LNCaP clone FGC (cell line): ENCODE measurements around the gene MYOG.

Source experiments
- DNase-seq: peaks from one replicate; pipeline ENCODE4 v3.0.0-alpha.2; 2011; ENCODE audit warnings: low read depth
- H3K4me3 ChIP-seq: 2 replicates; pipeline ENCODE4 v1.5.1; 2011; ENCODE audit warnings: mild to moderate bottlenecking, low read depth, low read length, control low read depth
- TF ChIP-seq, protein P1 (sequence below): IDR thresholded peaks from 2 replicates; pipeline ENCODE4 v1.5.1; 2012; ENCODE audit warnings: mild to moderate bottlenecking; ENCODE audit not compliant: control insufficient read depth, insufficient read depth; ENCODE audit errors: extremely low read depth

Gene MYOG

DNA sequence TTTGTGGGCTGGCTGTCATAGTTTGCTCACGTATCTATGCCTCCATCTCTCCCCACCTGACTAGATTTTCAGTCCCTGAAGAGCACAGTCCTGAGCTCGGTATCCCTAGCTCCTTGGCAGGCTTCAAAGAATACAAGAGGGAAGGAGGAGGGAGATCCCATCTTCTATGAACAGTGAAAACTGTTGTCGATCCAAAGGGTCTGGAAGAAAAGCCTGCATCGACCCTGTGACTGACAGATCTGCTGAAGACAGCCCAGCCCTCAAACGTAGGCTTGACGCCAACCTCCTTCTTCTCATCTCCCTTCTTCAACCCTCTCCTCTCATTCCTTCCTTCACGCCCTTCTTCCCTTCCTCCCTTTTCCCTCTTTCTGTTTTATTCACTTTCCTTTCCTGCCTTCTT, 28.4 kb upstream of the MYOG start:
- no peak for DNase-seq
- TF ChIP-seq, protein P1, sequence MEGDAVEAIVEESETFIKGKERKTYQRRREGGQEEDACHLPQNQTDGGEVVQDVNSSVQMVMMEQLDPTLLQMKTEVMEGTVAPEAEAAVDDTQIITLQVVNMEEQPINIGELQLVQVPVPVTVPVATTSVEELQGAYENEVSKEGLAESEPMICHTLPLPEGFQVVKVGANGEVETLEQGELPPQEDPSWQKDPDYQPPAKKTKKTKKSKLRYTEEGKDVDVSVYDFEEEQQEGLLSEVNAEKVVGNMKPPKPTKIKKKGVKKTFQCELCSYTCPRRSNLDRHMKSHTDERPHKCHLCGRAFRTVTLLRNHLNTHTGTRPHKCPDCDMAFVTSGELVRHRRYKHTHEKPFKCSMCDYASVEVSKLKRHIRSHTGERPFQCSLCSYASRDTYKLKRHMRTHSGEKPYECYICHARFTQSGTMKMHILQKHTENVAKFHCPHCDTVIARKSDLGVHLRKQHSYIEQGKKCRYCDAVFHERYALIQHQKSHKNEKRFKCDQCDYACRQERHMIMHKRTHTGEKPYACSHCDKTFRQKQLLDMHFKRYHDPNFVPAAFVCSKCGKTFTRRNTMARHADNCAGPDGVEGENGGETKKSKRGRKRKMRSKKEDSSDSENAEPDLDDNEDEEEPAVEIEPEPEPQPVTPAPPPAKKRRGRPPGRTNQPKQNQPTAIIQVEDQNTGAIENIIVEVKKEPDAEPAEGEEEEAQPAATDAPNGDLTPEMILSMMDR: no peak
- no peak overlapping the region for H3K4me3 ChIP-seq

DNA sequence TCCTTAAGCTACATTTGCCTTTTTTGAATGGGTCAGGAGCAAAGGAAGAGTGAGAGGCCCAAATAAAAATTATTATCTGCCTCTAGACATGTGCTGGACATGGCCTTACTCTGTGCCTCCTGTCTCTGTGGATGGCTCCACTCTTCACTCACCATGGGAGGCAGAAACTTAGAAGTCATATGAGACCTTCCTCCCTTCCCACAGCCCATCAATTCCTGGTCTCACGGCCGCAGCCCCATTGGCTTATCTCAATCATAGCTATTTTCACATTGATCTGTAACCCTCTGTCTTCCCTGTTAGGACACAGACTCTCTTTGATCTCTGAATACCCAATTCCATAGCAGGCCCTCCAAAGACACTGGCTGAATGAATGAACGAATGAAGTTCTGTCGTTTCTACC, 27.5 kb upstream of the MYOG start:
- H3K4me3 ChIP-seq: no peak overlapping the region
- TF ChIP-seq, protein P1: no peak
- DNase-seq: no peak

DNA sequence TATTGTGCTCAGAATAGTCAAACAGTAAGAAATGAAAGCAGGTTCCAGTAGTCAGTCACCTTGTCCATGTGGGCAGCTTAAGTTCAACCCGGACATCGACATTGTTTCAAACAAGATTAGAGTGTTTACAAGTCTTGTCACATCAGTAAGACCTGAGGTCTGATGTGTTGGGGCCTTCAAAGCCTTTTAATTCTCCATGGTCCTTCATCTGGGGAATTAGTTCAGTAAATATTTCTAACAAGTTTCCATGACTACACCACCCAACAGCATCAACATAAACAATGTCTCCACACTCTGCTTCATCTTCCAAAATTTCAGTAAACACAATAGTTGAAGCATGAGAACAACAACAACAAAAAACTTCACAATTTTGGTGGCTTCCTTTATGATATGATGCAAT, 26.7 kb upstream of the MYOG start:
- H3K4me3 ChIP-seq: no peak overlapping the region
- TF ChIP-seq, protein P1: no peak
- DNase-seq: no peak

DNA sequence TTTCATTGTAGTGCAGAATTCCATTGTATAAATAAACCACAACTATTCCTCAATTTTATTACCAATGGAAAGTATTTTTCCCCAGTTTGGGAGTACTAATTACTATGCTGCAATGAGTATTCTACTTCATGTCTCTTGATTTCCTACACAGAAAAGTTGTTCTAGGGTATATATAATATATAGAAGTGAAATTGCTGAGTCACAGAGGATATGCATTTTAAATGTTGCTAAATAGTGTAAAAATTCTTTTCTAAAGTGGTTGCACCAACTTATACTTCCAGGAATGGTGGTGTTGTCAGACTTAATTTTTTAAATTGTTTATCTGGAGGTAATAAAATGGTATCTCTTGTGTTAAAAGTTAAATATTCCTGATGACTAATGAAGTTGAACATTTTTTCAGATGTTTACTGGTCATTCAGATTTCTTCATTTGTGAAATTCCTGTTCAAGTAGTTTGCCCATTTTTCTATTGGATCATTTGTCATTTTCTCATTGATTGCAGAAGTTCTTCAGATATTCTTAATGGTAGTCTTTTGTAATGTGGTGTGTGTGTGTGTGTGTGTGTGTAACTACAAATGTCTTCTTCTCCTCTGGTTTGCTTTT, 19.1 kb upstream of the MYOG start:
- TF ChIP-seq, protein P1: no peak
- DNase-seq: no peak
- no peak overlapping the region for H3K4me3 ChIP-seq

DNA sequence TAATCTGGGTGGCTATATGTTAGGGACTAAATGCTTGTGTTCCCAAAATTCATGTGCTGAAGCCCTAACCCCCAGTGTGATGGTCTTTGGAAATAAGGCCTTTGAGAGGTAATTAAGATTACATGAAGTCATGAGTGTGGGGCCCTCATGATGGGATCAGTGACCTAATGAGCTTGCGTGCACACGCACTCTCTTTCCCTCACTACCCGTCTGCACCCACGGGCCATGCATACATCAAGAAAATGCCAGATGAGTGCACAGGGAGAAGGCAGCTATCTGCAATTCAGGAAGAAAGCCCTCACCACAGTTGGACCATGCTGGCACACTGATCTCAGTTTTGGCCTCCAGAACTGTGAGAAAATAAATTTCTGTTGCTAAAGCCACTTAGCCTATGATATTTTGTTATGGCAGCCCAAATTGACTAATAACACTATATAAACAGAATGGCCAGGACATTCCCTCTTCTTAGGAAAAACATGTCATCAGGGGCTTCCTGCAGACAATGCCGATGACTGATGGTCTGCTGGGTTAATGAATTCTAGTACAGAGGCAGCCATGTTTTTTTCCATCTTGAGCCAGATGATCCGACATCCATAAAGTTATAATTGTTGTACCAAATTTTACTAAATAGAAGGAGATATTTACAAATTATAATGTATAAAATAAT, 18.1 kb upstream of the MYOG start:
- H3K4me3 ChIP-seq: no peak overlapping the region
- no peak for DNase-seq
- TF ChIP-seq, protein P1: no peak

DNA sequence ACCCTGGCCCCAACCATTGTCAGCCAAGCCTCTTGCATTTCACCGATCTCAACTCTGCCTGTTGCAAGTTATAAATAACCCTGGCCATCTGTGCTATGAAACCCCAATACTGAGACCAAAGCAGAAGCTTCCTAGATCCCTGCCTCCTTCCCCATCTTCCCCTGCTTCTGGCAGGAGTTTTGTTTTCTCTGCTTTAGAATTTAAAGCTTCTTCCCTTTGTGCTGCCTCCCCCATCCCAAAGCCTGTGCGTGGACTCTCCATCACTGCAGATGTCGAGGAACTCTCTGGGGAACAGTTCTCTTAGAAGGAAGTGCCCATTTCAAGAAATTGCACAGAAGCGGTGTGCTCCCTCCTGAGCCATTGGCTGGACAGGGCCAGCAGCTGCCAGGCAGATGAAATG, 17.4 kb upstream of the MYOG start:
- DNase-seq: no peak
- H3K4me3 ChIP-seq: no peak overlapping the region
- TF ChIP-seq, protein P1: no peak

DNA sequence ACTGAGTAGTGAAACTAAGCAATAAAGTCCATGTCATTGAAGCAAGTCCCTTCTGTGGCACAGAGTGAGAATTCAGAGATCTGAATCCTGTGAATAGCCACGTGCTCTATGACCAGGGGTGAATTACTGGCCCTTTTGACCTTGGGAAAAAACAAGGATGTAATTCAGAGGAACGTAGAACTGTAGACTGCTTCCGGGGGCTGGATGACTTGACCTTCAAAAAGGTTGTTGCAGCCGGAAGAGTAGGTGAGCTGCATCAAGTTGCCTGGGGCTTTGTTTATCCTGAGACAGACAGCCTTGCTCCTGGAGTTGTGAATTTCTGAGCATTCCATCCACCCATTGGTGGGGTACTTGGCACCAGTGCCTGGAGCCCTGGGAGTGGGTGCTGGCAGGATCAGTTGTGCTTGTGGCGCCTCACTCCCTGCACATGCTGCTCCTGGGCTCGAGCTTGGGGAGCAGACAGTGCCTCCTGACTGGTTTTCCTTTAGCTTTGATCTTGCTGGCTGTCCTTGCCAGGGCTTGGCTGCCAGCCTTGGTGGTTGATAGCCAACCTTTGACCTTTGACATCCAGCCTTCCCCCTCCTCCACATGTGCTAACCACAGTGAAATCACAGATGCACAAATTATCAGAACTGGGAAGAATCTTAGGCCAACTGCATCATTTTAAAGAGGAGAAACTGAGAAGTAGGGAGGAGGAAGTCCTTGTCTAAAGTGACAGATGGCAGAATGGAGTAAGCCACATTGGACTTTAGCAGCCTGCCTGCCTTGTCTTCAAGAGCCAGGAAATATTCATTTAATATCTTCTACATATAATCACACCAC, 16.2 kb upstream of the MYOG start:
- no peak for DNase-seq
- TF ChIP-seq, protein P1: no peak
- no peak overlapping the region for H3K4me3 ChIP-seq
